K562 (cell line): ENCODE data around the gene SZT2. TPM values are rescaled to one million over a fixed set of nuclear protein-coding genes. Genes with fewer than 3 reads are reported as not detected.

Source experiments
- COPS2 ChIP-seq: fragments of 450-650 bp; conservative IDR thresholded peaks from 2 replicates; pipeline ENCODE4 v1.6.1; 2016; ENCODE audit warnings: mild to moderate bottlenecking, moderate library complexity
- PHB2 ChIP-seq: fragments of 450-650 bp; IDR thresholded peaks from 2 replicates; pipeline ENCODE4 v1.6.1; 2017; ENCODE audit warnings: low read depth
- RCOR1 ChIP-seq, 2 experiments: IDR thresholded peaks; 2 replicates each; pipeline ENCODE4 v1.6.1; 2012; ENCODE audit warnings: low read depth in 2 of 2, low read length in 2 of 2, borderline replicate concordance in 1 of 2, improper control_type of control experiment in 1 of 2
- ZNF134 ChIP-seq: fragments of 250-450 bp; sonication (Bioruptor Pico); conservative IDR thresholded peaks from 2 replicates; pipeline ENCODE4 v1.4.0; 2020
- polyA plus RNA-seq, 8 experiments: library from polyadenylated mRNA; depleted of rRNA in 4 of 8; stranded (reverse) in 5 of 8; unstranded in 3 of 8; fragments of >200 nt; fragmentation: Nextera tagmentation in 2 of 8; fragmentation: Illumina TruSeq in 1 of 8; extraction: Ambion mirVana in 2 of 8; extraction: Trizol in 1 of 8; gene quantifications; 2 replicates each; pipeline versions ENCODE4 v1.2.1 to v1.2.3, GENCODE V29; 2011 to 2014; ENCODE audit warnings: inconsistent platforms in 1 of 8, missing spikeins in 1 of 8
- total RNA-seq, 7 experiments: library from RNA; depleted of rRNA in 6 of 7; stranded (reverse); fragments of >200 nt in 6 of 7; fragmentation: Illumina TruSeq in 2 of 7; extraction: Trizol in 2 of 7; gene quantifications; 2 replicates each; pipeline versions ENCODE4 v1.2.1 to v1.2.3, GENCODE V29; 2011 to 2021; ENCODE audit warnings: low replicate concordance in 1 of 7
- TF ChIP-seq, protein P1 (sequence below): fragments of 450-650 bp; IDR thresholded peaks from 2 replicates; pipeline ENCODE4 v1.6.1; 2017; ENCODE audit warnings: antibody characterized with exemption, mild to moderate bottlenecking
- TF ChIP-seq, protein P2 (sequence below): fragments of 450-650 bp; IDR thresholded peaks from 2 replicates; pipeline ENCODE4 v1.6.1; 2016; ENCODE audit warnings: borderline replicate concordance
- TF ChIP-seq, protein P3 (sequence below): fragments of 450-650 bp; IDR thresholded peaks from 2 replicates; pipeline ENCODE4 v1.6.1; 2016; ENCODE audit warnings: low read depth
- TF ChIP-seq, protein P4 (sequence below): fragments of 250-450 bp; sonication (Bioruptor Pico); IDR thresholded peaks from 2 replicates; pipeline ENCODE4 v1.8.0; 2022; ENCODE audit warnings: inconsistent platforms, mild to moderate bottlenecking, moderate library complexity, borderline replicate concordance
- TF ChIP-seq, protein P5 (sequence below): fragments of 450-650 bp; IDR thresholded peaks from 2 replicates; pipeline ENCODE4 v1.6.1; 2018; ENCODE audit warnings: mild to moderate bottlenecking, low read depth; ENCODE audit not compliant: partially characterized antibody

Gene SZT2
- total and polyA plus RNA-seq, 9 of the 15 experiments (the other 6 are each of a cell fraction or from before 2014, with no cell fraction given), result 0.88 to 31.0 (median 12.8) TPM

DNA sequence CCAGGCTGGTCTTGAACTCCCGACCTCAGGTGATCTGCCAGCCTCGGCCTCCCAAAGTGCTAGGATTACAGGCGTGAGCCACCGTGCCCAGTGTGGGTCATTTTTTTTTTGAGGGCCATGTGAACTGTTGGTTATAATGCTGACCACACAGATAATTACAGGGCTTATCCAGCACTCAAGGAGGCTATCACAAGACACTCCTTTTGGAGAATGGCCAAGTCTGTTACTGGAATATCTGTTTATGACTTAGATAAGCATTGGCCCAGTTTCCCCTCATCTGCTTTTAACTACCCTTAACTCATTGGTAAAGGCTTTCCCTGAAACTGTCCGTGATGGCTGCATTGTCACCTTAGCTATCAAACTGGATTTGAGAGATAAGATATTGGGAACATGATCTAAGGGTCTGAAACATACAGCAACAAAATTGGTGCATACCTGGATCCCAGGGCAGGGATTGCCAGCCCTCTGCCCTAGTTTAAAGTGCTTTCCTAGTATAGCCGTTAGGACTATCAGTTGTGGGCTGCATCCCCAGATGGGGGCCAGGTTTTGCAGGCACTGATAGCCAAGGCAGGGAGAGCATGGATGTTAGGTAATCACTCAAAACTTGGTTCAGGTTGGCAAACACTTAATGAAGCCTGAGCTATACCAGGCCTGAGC is 15.6 kb downstream of the SZT2 start (continued):
- TF ChIP-seq, protein P1, sequence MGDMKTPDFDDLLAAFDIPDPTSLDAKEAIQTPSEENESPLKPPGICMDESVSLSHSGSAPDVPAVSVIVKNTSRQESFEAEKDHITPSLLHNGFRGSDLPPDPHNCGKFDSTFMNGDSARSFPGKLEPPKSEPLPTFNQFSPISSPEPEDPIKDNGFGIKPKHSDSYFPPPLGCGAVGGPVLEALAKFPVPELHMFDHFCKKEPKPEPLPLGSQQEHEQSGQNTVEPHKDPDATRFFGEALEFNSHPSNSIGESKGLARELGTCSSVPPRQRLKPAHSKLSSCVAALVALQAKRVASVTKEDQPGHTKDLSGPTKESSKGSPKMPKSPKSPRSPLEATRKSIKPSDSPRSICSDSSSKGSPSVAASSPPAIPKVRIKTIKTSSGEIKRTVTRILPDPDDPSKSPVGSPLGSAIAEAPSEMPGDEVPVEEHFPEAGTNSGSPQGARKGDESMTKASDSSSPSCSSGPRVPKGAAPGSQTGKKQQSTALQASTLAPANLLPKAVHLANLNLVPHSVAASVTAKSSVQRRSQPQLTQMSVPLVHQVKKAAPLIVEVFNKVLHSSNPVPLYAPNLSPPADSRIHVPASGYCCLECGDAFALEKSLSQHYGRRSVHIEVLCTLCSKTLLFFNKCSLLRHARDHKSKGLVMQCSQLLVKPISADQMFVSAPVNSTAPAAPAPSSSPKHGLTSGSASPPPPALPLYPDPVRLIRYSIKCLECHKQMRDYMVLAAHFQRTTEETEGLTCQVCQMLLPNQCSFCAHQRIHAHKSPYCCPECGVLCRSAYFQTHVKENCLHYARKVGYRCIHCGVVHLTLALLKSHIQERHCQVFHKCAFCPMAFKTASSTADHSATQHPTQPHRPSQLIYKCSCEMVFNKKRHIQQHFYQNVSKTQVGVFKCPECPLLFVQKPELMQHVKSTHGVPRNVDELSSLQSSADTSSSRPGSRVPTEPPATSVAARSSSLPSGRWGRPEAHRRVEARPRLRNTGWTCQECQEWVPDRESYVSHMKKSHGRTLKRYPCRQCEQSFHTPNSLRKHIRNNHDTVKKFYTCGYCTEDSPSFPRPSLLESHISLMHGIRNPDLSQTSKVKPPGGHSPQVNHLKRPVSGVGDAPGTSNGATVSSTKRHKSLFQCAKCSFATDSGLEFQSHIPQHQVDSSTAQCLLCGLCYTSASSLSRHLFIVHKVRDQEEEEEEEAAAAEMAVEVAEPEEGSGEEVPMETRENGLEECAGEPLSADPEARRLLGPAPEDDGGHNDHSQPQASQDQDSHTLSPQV, result no peak
- TF ChIP-seq, protein P2, sequence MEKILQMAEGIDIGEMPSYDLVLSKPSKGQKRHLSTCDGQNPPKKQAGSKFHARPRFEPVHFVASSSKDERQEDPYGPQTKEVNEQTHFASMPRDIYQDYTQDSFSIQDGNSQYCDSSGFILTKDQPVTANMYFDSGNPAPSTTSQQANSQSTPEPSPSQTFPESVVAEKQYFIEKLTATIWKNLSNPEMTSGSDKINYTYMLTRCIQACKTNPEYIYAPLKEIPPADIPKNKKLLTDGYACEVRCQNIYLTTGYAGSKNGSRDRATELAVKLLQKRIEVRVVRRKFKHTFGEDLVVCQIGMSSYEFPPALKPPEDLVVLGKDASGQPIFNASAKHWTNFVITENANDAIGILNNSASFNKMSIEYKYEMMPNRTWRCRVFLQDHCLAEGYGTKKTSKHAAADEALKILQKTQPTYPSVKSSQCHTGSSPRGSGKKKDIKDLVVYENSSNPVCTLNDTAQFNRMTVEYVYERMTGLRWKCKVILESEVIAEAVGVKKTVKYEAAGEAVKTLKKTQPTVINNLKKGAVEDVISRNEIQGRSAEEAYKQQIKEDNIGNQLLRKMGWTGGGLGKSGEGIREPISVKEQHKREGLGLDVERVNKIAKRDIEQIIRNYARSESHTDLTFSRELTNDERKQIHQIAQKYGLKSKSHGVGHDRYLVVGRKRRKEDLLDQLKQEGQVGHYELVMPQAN, result no peak
- TF ChIP-seq, protein P3, sequence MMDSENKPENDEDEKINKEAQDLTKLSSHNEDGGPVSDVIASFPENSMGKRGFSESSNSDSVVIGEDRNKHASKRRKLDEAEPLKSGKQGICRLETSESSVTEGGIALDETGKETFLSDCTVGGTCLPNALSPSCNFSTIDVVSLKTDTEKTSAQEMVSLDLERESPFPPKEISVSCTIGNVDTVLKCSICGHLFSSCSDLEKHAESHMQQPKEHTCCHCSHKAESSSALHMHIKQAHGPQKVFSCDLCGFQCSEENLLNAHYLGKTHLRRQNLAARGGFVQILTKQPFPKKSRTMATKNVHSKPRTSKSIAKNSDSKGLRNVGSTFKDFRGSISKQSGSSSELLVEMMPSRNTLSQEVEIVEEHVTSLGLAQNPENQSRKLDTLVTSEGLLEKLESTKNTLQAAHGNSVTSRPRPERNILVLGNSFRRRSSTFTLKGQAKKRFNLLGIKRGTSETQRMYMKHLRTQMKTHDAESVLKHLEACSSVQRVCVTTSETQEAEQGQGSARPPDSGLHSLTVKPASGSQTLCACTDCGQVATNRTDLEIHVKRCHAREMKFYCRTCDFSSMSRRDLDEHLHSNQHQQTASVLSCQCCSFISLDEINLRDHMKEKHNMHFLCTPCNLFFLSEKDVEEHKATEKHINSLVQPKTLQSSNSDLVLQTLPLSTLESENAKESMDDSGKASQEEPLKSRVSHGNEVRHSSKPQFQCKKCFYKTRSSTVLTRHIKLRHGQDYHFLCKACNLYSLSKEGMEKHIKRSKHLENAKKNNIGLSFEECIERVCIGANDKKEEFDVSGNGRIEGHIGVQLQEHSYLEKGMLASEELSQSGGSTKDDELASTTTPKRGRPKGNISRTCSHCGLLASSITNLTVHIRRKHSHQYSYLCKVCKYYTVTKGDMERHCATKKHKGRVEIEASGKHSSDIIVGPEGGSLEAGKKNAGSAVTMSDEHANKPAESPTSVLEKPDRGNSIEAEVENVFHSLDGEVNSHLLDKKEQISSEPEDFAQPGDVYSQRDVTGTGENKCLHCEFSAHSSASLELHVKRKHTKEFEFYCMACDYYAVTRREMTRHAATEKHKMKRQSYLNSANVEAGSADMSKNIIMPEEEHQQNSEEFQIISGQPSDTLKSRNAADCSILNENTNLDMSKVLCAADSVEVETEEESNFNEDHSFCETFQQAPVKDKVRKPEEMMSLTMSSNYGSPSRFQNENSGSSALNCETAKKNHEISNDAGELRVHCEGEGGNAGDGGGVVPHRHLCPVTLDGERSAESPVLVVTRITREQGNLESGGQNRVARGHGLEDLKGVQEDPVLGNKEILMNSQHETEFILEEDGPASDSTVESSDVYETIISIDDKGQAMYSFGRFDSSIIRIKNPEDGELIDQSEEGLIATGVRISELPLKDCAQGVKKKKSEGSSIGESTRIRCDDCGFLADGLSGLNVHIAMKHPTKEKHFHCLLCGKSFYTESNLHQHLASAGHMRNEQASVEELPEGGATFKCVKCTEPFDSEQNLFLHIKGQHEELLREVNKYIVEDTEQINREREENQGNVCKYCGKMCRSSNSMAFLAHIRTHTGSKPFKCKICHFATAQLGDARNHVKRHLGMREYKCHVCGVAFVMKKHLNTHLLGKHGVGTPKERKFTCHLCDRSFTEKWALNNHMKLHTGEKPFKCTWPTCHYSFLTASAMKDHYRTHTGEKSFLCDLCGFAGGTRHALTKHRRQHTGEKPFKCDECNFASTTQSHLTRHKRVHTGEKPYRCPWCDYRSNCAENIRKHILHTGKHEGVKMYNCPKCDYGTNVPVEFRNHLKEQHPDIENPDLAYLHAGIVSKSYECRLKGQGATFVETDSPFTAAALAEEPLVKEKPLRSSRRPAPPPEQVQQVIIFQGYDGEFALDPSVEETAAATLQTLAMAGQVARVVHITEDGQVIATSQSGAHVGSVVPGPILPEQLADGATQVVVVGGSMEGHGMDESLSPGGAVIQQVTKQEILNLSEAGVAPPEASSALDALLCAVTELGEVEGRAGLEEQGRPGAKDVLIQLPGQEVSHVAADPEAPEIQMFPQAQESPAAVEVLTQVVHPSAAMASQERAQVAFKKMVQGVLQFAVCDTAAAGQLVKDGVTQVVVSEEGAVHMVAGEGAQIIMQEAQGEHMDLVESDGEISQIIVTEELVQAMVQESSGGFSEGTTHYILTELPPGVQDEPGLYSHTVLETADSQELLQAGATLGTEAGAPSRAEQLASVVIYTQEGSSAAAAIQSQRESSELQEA, result no peak
- TF ChIP-seq, protein P4, sequence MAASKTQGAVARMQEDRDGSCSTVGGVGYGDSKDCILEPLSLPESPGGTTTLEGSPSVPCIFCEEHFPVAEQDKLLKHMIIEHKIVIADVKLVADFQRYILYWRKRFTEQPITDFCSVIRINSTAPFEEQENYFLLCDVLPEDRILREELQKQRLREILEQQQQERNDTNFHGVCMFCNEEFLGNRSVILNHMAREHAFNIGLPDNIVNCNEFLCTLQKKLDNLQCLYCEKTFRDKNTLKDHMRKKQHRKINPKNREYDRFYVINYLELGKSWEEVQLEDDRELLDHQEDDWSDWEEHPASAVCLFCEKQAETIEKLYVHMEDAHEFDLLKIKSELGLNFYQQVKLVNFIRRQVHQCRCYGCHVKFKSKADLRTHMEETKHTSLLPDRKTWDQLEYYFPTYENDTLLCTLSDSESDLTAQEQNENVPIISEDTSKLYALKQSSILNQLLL (CRISPR knock-in tag), result no peak
- TF ChIP-seq ZNF134 (CRISPR knock-in tag) (no peak), RCOR1 (IDR thresholded peaks at IDR 0.05; ENCODE audit: borderline replicate concordance in 1 of 2, low read depth in 2 of 2, low read length in 2 of 2) (peak in 1 of 2 experiments; percentile 97; a peak in 2 of 4 replicates), COPS2 (no peak), PHB2 (no peak)
- TF ChIP-seq, protein P5, sequence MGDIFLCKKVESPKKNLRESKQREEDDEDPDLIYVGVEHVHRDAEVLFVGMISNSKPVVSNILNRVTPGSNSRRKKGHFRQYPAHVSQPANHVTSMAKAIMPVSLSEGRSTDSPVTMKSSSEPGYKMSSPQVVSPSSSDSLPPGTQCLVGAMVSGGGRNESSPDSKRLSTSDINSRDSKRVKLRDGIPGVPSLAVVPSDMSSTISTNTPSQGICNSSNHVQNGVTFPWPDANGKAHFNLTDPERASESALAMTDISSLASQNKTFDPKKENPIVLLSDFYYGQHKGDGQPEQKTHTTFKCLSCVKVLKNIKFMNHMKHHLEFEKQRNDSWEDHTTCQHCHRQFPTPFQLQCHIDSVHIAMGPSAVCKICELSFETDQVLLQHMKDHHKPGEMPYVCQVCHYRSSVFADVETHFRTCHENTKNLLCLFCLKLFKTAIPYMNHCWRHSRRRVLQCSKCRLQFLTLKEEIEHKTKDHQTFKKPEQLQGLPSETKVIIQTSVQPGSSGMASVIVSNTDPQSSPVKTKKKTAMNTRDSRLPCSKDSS, result no peak
